ENCODE measurements around the gene SERPINB8. TPM values are rescaled to one million over a fixed set of nuclear protein-coding genes. Genes with fewer than 3 reads are reported as not detected.
A peak's percentile ranks its signal among the peaks of the same experiment; 100 is the strongest.

The SERPINB8 gene
- 9.3 and 10.9 TPM in 2 replicates for total RNA-seq
- 14.7 and 16.7 TPM in 2 replicates for polyA plus RNA-seq

- peaks cover 5% of the 10 kb centered on the region for H3K4me1 ChIP-seq (ENCODE audit: insufficient read depth)
- peak within 1 kb of the TSS; percentile 50 for H3K4me3 ChIP-seq
- no peaks in the 10 kb centered on the region for H3K9me2 ChIP-seq (replicated peaks; ENCODE audit: insufficient read depth)
- H4K20me1 ChIP-seq (ENCODE audit: insufficient read depth, poor library complexity, severe bottlenecking) = no peaks in the 10 kb centered on the region
- H2AFZ ChIP-seq = peak within 1 kb of the TSS; percentile 61
- peak; percentile 96 for DNase-seq (ENCODE audit: low spot score)
- peaks cover 5% of the 10 kb centered on the region for H3K79me2 ChIP-seq
- peak within 1 kb of the TSS; percentile 98 for H3K27ac ChIP-seq
- no peak for TF ChIP-seq EZH2phosphoT487 (IDR thresholded peaks at IDR 0.05; ENCODE audit: low read depth, severe bottlenecking, unreplicated experiment)
- no peak for TF ChIP-seq EZH2 (IDR thresholded peaks at IDR 0.05; ENCODE audit: borderline replicate concordance)
- TF ChIP-seq, protein P1, sequence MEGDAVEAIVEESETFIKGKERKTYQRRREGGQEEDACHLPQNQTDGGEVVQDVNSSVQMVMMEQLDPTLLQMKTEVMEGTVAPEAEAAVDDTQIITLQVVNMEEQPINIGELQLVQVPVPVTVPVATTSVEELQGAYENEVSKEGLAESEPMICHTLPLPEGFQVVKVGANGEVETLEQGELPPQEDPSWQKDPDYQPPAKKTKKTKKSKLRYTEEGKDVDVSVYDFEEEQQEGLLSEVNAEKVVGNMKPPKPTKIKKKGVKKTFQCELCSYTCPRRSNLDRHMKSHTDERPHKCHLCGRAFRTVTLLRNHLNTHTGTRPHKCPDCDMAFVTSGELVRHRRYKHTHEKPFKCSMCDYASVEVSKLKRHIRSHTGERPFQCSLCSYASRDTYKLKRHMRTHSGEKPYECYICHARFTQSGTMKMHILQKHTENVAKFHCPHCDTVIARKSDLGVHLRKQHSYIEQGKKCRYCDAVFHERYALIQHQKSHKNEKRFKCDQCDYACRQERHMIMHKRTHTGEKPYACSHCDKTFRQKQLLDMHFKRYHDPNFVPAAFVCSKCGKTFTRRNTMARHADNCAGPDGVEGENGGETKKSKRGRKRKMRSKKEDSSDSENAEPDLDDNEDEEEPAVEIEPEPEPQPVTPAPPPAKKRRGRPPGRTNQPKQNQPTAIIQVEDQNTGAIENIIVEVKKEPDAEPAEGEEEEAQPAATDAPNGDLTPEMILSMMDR (IDR thresholded peaks at IDR 0.05; ENCODE audit: poor library complexity) = no peak
- H3K27me3 ChIP-seq = no peaks in the 10 kb centered on the region
- H3K4me2 ChIP-seq = peak within 1 kb of the TSS; percentile 77
- no peaks in the 10 kb centered on the region for H3K9me3 ChIP-seq (ENCODE audit: low read depth)
- H3K36me3 ChIP-seq (replicated peaks; ENCODE audit: insufficient read depth, low read depth) = no peaks in the 10 kb centered on the region
- under 1% methylated on average over 49 of the region's 62 CpGs for WGBS (ENCODE audit: low lambda C conversion rate, missing lambda C conversion rate)
Observed at GRCh38 chr18:63969942-63970808, at the start of gene SERPINB8. TSS of gene SERPINB8 (plus strand) at chr18:63970081. CDS start at chr18:63978309, 8,228 bp downstream.

- Histone ChIP-seq H3K9me3 (ENCODE audit: low read depth) (no peaks in the 10 kb centered on the region), H2AFZ (no peak overlapping the region), H3K4me3 (no peak overlapping the region), H3K4me1 (ENCODE audit: insufficient read depth) (no peaks in the 10 kb centered on the region), H3K79me2 (no peaks in the 10 kb centered on the region), H3K27ac (no peak overlapping the region), H3K27me3 (no peaks in the 10 kb centered on the region), H3K9me2 (replicated peaks; ENCODE audit: insufficient read depth) (no peaks in the 10 kb centered on the region), H3K4me2 (no peak overlapping the region), H3K36me3 (replicated peaks; ENCODE audit: insufficient read depth, low read depth) (no peaks in the 10 kb centered on the region), H4K20me1 (ENCODE audit: insufficient read depth, poor library complexity, severe bottlenecking) (no peaks in the 10 kb centered on the region)
- 91% methylated on average over 2 of the region's 2 CpGs for WGBS (ENCODE audit: low lambda C conversion rate, missing lambda C conversion rate)
- TF ChIP-seq EZH2 (IDR thresholded peaks at IDR 0.05; ENCODE audit: borderline replicate concordance) = no peak
- no peak for TF ChIP-seq EZH2phosphoT487 (IDR thresholded peaks at IDR 0.05; ENCODE audit: low read depth, severe bottlenecking, unreplicated experiment)
- TF ChIP-seq, protein P1 (IDR thresholded peaks at IDR 0.05; ENCODE audit: poor library complexity) = no peak
- no peak for DNase-seq (ENCODE audit: low spot score)
Observed at GRCh38 chr18:63922049-63922448, 47.8 kb upstream of the SERPINB8 start.

DNA sequence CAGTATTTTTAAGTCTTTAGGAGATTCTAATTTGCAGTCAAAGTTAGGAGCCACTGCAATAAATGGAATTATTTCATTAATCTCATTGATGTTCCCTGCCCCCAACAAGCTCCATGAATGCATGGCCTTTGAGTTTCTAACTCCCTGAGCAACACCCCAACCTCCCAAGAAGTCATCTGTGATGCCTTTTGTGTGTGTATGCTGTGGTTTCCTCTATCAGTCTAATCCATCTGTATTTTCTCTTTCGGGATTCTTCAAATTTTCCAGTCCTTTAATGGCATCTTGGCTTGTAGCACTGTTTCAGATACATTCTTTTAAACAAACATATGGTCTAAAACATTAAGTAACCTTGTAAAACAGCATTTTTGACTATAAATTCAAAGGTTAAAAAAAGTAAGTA, 45.3 kb upstream of the SERPINB8 start:
- Histone ChIP-seq H3K27me3 (no peaks in the 10 kb centered on the region), H2AFZ (no peak overlapping the region), H3K4me3 (no peak overlapping the region), H4K20me1 (ENCODE audit: insufficient read depth, poor library complexity, severe bottlenecking) (no peaks in the 10 kb centered on the region), H3K36me3 (replicated peaks; ENCODE audit: insufficient read depth, low read depth) (no peaks in the 10 kb centered on the region), H3K79me2 (no peaks in the 10 kb centered on the region), H3K9me2 (replicated peaks; ENCODE audit: insufficient read depth) (no peaks in the 10 kb centered on the region), H3K9me3 (ENCODE audit: low read depth) (no peaks in the 10 kb centered on the region), H3K27ac (no peak overlapping the region), H3K4me2 (no peak overlapping the region), H3K4me1 (ENCODE audit: insufficient read depth) (no peaks in the 10 kb centered on the region)
- no peak for DNase-seq (ENCODE audit: low spot score)
- TF ChIP-seq, protein P1 (IDR thresholded peaks at IDR 0.05; ENCODE audit: poor library complexity) = no peak
- TF ChIP-seq EZH2 (IDR thresholded peaks at IDR 0.05; ENCODE audit: borderline replicate concordance) (no peak), EZH2phosphoT487 (IDR thresholded peaks at IDR 0.05; ENCODE audit: low read depth, severe bottlenecking, unreplicated experiment) (no peak)
- WGBS (ENCODE audit: low lambda C conversion rate, missing lambda C conversion rate) = 69% methylated on average over 1 of the region's 1 CpG

All from hepatocyte (in vitro differentiated cells).